Measurements from ENCODE around the gene YBX3.
A peak's percentile ranks its signal among the peaks of the same experiment; 100 is the strongest.

The YBX3 gene

GRCh38 chr12:10722905-10723746 lies at the start of gene YBX3:
Gene YBX3 (minus strand): TSS chr12:10723323. CDS start chr12:10723111, 212 bp downstream.
- peak within 1 kb of the TSS; percentile 99 for H3K4me3 ChIP-seq (replicated peaks; ENCODE audit: low read depth, low read length)
- TF ChIP-seq, protein P1, sequence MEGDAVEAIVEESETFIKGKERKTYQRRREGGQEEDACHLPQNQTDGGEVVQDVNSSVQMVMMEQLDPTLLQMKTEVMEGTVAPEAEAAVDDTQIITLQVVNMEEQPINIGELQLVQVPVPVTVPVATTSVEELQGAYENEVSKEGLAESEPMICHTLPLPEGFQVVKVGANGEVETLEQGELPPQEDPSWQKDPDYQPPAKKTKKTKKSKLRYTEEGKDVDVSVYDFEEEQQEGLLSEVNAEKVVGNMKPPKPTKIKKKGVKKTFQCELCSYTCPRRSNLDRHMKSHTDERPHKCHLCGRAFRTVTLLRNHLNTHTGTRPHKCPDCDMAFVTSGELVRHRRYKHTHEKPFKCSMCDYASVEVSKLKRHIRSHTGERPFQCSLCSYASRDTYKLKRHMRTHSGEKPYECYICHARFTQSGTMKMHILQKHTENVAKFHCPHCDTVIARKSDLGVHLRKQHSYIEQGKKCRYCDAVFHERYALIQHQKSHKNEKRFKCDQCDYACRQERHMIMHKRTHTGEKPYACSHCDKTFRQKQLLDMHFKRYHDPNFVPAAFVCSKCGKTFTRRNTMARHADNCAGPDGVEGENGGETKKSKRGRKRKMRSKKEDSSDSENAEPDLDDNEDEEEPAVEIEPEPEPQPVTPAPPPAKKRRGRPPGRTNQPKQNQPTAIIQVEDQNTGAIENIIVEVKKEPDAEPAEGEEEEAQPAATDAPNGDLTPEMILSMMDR (IDR thresholded peaks at IDR 0.05; ENCODE audit: low read depth, low read length, missing control alignments): no peak
- peak; percentile 29 for DNase-seq (ENCODE audit: extremely low read depth, low read depth)

- DNase-seq (ENCODE audit: extremely low read depth, low read depth): no peak
- H3K4me3 ChIP-seq (replicated peaks; ENCODE audit: low read depth, low read length): no peak overlapping the region
- TF ChIP-seq, protein P1 (IDR thresholded peaks at IDR 0.05; ENCODE audit: low read depth, low read length, missing control alignments): peak; percentile 24
Observed at GRCh38 chr12:10771132-10771733, 48.1 kb upstream of the YBX3 start.

DNA sequence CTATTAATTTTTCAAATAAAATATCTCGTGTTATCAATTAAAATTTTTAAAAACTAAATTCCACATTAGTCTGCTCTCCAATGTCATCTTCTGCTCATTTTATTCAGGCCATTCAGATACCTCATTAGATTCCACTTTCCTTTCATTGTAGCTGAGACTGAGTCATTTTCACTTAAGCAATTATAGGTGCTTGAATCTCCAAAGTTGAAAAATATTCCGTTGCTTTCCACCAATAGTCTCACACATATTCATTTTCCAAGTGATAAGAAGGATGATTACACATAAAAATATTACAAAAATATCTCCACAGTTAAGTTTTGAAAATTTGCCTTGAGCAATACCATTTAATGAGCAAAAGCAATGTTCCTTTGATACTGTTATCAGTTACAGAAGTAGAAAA lies 36.5 kb upstream of the YBX3 start:
- TF ChIP-seq, protein P1 (IDR thresholded peaks at IDR 0.05; ENCODE audit: low read depth, low read length, missing control alignments): no peak
- H3K4me3 ChIP-seq (replicated peaks; ENCODE audit: low read depth, low read length): no peak overlapping the region
- DNase-seq (ENCODE audit: extremely low read depth, low read depth): no peak

DNA sequence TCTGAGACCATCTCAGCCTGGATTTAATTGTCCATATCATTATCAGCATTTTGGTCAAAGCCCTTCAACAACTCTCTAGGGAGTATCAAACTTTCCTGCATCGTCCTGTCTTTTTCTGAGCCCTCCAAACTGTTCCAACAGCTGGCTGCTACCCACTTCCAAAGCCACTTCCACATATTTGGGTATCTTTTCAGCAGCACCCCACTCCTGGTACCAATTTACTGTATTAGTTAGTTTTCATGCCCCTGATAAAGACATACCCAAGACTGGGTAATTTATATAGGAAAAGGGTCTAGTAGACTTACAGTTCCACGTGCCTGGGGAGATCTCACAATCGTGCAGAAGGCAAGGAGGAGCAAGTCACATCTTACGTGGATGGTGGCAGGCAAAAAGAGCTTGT lies 33.1 kb upstream of the YBX3 start:
- no peak for DNase-seq (ENCODE audit: extremely low read depth, low read depth)
- TF ChIP-seq, protein P1 (IDR thresholded peaks at IDR 0.05; ENCODE audit: low read depth, low read length, missing control alignments): no peak
- H3K4me3 ChIP-seq (replicated peaks; ENCODE audit: low read depth, low read length): no peak overlapping the region

DNA sequence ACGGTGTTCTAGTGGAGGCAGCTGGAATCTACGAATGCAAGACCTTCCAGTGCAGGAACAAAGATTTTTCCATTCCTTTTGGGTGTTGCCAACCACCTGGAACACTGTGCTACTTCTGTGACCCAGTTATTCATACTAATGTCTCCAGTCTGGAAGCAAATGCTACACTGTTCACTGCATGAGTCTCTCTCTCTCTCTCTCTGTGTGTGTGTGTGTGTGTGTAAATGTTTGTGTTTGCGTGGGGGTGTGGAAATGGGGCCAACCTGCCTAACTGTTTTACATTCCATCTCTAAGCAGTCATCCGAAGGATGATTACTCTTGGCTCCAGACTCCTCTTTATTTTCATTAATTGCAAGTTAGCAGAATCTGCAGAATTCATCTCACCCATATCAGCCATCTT lies 29.9 kb upstream of the YBX3 start:
- no peak overlapping the region for H3K4me3 ChIP-seq (replicated peaks; ENCODE audit: low read depth, low read length)
- TF ChIP-seq, protein P1 (IDR thresholded peaks at IDR 0.05; ENCODE audit: low read depth, low read length, missing control alignments): no peak
- no peak for DNase-seq (ENCODE audit: extremely low read depth, low read depth)

DNA sequence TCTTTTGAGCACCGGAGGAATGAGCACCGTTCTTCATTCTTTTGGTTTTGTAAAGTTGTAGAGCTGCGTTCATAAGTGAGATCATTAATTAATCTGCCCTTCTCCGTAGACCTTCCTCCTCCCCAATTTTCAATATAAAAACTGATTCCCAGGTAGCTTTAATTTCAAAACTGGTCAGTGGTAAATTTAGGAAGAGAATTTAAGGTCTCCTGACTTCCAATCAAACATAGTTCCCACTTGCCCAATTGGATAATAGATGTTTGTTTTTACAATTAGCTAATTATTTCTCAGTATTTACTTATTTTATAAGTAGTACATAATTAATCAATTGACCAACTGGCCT lies 27.2 kb upstream of the YBX3 start:
- DNase-seq (ENCODE audit: extremely low read depth, low read depth): no peak
- no peak overlapping the region for H3K4me3 ChIP-seq (replicated peaks; ENCODE audit: low read depth, low read length)
- TF ChIP-seq, protein P1 (IDR thresholded peaks at IDR 0.05; ENCODE audit: low read depth, low read length, missing control alignments): no peak

All from HFF-Myc (cell line).